ENCODE results near the gene RBM18.

Gene RBM18

DNA sequence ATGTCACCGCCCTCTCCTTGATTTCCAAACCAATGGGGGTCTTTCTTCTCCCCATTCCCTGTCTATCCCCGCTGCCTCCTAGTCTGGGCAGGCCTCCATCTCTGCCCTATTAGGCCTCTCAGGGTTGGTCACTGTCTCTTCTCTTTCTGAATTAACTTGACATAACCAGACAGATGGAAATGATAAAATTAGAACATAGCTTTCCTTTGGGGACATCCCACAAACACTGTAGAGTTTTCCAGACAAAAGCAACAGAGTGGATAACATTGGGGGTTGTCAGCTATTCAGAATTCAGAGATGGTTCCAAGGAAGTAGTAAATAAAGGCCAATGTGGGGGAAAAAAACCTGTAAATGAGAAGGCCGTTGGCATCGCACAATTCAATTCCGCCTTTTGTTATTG, 60.6 kb downstream of the RBM18 start:
- no peak for DNase-seq (ENCODE audit: low read depth)

DNA sequence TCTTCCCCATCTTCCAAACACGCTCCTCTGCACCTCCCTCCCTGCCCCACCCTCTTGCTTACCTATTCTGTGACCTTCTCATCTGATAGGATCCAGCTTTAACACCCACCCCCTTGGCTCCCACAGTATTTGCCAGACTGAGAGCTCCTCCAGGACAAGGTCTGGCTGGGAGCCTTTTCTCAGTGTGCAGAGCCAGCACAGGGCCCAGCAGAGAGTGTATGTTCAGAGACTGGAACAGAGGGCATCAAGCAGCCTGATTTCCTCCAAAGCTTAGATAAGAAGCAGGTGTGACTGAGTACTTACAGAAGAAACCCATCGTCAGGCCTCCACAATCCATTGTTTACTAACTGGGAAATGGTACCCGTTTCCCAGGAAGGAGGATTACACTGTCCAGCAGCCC, 62.5 kb downstream of the RBM18 start:
- DNase-seq (ENCODE audit: low read depth), result no peak

DNA sequence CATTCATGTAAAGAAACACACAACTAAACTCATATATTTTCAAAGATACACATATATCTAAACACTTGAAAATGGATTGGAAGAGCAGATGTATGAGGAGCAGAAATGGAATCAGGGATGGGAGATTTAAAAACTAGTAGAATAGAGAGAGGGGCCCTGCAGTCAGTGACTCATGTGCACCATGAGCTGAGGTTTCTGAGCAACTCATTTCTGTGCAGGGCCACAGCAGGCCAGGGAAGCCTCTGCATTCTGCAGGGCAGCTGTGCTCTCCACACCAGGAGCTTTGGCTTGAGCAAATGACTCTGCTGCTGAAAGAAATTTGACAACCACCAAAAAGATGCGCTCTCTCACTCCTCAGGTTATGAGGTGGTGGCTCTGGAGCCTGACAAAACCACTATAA, 63.0 kb downstream of the RBM18 start:
- DNase-seq (ENCODE audit: low read depth), result no peak

DNA sequence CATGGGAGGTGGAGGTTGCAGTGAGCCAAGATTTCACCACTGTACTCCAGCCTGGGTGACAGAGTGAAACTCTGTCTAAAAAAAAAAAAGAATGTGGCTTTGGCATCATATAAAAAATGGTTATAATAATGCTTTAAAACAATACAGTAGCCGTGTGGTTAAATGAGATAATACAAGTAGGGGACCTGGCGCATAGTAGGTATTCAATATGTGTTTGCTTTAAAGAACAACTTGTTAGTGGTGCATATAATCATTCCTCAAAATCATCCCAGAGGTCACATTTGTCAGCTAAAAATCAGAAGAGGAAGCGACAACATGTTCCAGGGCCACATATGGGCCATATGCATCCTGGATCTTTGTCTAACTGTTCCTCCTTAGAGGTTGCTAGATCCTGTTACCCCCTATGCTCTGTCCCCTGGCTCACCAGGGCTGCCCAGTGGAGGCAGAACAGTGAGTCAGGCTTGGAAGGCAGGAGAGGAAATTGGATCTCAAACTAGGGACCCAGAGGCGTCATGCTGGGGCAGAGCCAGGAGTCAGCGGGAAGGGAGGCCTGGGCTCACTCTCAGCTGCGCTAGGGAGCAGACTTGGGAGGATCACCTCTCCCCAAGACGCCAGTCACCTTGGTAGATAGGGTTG, 63.6 kb downstream of the RBM18 start:
- DNase-seq (ENCODE audit: low read depth), result no peak

DNA sequence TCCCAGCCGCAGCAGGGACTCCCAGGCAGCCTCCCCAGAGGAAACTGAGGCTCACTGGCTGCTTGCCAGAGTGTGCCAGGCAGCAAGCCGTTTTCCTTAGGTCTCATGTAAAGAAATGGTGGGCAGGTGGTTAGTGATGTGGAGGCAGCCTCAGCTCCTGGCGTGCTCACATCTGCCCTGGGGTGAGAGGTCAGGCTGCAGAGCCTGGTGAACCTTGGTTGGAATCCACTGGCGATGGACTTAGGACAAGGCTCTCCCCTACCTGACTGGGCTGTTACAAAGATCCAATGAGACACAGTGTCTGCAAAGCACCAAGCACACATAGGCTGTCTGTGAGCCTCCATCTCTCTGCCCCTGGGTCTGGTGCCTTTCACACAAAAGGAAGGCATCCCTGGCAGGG, 66.8 kb downstream of the RBM18 start:
- DNase-seq (ENCODE audit: low read depth), result no peak

DNA sequence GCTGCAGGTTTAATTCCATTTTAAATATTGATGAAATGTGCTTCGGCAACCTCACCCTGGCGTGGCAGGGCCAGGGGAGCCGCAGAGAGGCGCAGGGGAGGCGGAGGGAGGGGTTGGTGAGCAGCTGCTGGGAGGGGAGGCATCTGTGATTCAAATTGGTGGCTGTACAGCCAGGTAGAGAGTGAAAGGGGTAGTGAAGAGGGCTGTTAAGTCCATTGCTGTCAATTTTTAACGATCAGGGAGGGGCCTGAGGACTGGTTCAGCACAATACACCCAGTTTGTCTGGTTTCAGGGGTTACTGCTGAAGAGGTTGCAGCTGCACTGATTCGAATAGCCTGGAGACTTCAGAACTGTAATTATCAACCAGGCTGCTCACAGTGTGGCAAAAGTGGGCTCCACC, 67.2 kb downstream of the RBM18 start:
- no peak for DNase-seq (ENCODE audit: low read depth)

DNA sequence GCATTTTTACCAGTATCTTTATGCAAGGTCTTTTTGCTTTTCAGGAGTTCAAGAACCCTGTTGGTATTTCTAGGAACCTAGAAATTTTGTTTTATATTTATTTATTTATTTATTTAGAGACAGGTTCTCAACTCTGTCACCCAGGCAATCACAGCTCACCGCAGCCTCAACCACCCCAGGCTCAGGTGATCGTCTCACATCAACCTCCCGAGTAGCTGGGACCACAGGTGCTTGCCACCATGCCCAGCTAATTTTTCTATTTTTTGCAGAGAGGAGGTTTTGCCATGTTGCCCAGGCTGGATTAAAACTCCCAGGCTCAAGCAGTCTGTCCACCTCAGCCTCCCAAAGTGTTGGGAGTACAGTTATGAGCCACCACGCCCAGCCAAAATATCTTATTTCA, 68.8 kb downstream of the RBM18 start:
- DNase-seq (ENCODE audit: low read depth), result no peak

DNA sequence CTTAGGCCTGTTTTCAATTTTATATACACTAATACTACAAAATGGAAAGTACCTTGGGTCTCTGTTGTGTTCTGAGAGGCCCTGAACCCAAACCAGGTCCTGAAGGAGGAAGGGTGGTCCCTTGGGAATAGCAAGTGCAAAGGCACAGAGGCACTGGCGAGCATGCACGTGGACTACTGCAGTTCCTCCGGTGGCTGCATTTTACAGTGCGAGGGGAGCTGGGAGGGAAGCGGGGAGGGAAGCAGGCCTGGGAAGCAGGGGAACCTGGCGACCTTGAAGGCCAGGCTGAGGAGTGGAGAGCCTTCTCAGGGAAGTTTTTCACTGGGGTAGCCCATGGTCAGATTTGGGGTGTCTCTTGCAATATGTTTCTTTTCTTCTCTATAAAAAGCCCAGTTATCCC, 71.0 kb downstream of the RBM18 start:
- DNase-seq (ENCODE audit: low read depth), result no peak

DNA sequence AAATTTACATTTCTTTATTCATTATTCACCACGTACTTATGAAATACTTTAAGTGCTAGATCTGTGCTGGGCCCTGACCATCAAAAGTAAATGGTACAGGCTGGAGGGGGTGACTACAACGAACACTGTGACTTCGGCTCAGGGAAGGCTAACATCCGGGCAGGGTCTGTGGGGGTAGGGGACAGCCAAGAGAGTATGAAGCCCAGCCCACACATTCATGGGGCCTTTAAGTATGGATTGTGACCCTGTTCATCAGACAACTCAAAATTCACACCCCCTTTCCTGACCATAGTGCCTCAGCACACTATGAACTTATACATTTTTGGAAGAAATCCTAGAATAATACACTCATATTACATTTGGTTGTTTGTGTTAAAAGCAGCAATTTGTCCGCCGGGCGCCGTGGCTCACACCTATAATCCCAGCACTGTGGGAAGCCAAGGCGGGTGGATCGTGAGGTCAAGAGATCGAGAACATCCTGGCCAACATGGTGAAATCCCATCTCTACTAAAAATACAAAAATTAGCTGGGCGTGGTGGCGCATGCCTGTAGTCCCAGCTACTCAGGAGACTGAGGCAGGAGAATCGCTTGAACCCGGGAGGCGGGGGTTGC, 71.6 kb downstream of the RBM18 start:
- DNase-seq (ENCODE audit: low read depth), result no peak

DNA sequence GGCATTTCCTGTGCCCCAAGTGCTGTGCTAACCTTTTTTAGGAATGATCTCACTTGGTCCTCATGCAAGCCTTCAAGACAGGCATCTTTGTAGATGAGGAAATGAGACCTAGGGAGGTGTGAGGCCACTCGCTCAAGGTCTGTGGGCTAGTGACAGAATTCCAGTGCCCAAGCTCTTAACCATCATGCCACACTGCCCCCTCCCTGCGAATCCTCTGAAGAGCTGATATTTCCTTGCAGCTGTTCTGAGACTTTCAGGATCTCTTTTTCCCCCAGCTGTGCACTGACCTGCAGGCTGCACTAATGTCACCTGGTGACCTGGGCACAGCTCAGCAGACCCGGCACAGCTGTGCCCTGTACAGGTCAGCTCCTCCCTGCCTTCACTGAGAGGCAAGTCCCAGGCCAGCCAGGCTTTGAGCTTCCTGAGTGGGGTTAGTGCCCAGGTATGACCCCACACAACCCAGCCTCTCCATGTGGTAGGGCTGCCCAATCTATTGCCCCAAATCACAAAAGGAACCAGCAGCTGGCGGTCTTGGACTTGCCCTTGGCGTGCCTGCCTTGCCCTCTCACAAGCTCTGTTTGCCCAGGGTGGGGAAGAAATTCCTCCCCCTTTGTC, 72.3 kb downstream of the RBM18 start:
- no peak for DNase-seq (ENCODE audit: low read depth)

DNA sequence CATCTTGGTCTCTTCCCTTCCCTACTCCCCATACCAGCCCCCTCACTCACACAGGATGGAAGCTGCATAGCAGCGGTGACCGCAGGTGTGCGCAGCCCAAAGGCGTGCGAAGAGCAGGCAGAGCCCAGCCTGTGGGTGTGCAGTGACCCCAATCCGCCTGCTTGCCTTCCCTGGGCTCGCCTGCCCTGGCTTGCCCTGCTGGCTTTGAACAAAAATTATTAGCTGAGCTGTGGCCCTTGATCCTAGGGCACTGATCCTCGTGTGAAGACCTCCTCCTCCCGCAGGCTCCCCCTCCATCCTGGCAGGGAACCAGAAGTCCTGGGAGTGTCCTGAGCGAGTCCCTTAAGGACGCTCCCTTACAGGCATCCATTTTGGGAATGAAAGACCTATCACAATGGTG, 73.1 kb downstream of the RBM18 start:
- no peak for DNase-seq (ENCODE audit: low read depth)

DNA sequence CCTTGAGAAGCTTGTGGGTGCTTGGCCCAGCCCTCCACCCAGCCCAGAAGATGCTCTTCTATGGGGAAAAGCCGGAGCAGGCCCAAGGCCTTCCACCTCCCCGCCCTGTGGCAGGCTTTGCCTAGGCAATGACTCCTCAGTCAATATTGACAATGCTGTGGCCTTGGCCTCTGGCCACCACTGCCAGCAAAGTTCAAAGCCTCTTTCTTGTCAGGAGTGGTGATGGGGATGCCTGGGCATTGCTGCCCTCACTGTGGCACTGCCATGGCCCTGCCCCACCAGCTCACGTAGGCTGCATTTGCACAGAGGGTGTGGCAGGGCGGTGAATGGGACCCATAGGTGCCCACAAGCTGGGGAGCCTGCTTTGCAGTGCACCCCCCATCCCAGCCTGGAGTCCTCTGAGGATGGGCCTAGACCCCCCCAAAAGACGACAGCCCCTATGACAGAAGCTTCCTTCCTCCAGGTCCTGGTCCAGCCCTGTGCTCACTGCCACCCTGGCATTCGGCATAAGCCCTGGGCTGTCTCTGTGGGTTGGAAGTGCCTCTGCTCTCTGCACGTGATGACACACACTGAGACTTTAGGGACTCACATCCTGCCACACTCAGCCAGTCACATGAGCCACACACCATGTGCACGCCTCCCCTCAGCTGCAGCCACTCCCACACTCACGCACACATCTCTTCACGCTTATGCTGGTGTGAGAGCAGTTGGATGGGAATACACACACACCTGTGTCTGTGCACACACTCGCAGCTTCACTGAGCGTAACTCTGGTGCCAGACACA, 73.9 kb downstream of the RBM18 start:
- DNase-seq (ENCODE audit: low read depth), result no peak

DNA sequence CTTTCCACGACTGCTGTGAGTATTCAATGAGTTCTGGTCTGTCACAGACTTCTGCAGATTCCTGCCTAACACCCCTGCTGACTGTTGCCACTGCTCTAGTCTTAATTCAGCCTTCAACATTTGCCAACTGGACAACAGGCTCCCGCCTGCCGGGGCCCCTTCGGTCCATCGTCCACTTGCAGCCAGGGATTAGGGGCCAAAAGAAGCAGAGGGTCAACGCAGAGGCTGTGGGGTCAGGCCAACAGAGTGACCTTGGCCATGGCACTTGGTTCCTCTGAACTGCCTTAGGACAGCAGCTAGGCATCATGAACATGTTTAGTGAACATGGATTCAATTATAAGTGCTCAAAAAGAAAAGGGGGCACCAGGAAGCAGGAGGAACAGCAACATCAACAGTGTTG, 76.3 kb downstream of the RBM18 start:
- no peak for DNase-seq (ENCODE audit: low read depth)
